Measurements from ENCODE around the gene BICD1.

Gene BICD1

GRCh38 chr12:32273063-32273522 is 166.4 kb downstream of the BICD1 start:
- no peak for TF ChIP-seq YY1 (IDR thresholded peaks at IDR 0.05; ENCODE audit: low read depth)
- no peak for TF ChIP-seq EP300 (IDR thresholded peaks at IDR 0.05; ENCODE audit: borderline replicate concordance)
- no peak for TF ChIP-seq TEAD4 (IDR thresholded peaks at IDR 0.05)
- no peak for TF ChIP-seq NFIC (IDR thresholded peaks at IDR 0.05)

GRCh38 chr12:32273712-32274111 is 167.1 kb downstream of the BICD1 start:
- no peak for TF ChIP-seq FOXM1 (IDR thresholded peaks at IDR 0.05; ENCODE audit: borderline replicate concordance, low read depth)
- TF ChIP-seq MAX (IDR thresholded peaks at IDR 0.05) = no peak
- TF ChIP-seq NFIC (IDR thresholded peaks at IDR 0.05) = no peak
- TF ChIP-seq TCF12 (IDR thresholded peaks at IDR 0.05; ENCODE audit: low read depth) = no peak
- TF ChIP-seq EP300 (IDR thresholded peaks at IDR 0.05; ENCODE audit: borderline replicate concordance) = no peak
- no peak for TF ChIP-seq ZBTB7A (IDR thresholded peaks at IDR 0.05; ENCODE audit: low read depth)
- TF ChIP-seq CREB1 (IDR thresholded peaks at IDR 0.05; ENCODE audit: low read depth) = no peak
- no peak for TF ChIP-seq YY1 (IDR thresholded peaks at IDR 0.05; ENCODE audit: low read depth)
- TF ChIP-seq RAD21 (IDR thresholded peaks at IDR 0.05; ENCODE audit: low read depth) = no peak
- no peak for TF ChIP-seq TAF1 (IDR thresholded peaks at IDR 0.05; ENCODE audit: low read depth)
- no peak for TF ChIP-seq TEAD4 (IDR thresholded peaks at IDR 0.05)
- TF ChIP-seq EGR1 (IDR thresholded peaks at IDR 0.05) = no peak
- TF ChIP-seq REST (IDR thresholded peaks at IDR 0.05; ENCODE audit: low read depth) = no peak
- no peak for TF ChIP-seq CEBPB (IDR thresholded peaks at IDR 0.05)
- no peak for TF ChIP-seq USF1 (IDR thresholded peaks at IDR 0.05)

GRCh38 chr12:32274665-32275064 is 168.0 kb downstream of the BICD1 start:
- TF ChIP-seq CEBPB (IDR thresholded peaks at IDR 0.05) = no peak
- TF ChIP-seq TEAD4 (IDR thresholded peaks at IDR 0.05) = no peak
- no peak for TF ChIP-seq CREB1 (IDR thresholded peaks at IDR 0.05; ENCODE audit: low read depth)
- TF ChIP-seq EGR1 (IDR thresholded peaks at IDR 0.05) = no peak
- TF ChIP-seq TCF12 (IDR thresholded peaks at IDR 0.05; ENCODE audit: low read depth) = no peak
- no peak for TF ChIP-seq MAX (IDR thresholded peaks at IDR 0.05)
- TF ChIP-seq REST (IDR thresholded peaks at IDR 0.05; ENCODE audit: low read depth) = no peak
- no peak for TF ChIP-seq YY1 (IDR thresholded peaks at IDR 0.05; ENCODE audit: low read depth)
- no peak for TF ChIP-seq EP300 (IDR thresholded peaks at IDR 0.05; ENCODE audit: borderline replicate concordance)
- no peak for TF ChIP-seq RAD21 (IDR thresholded peaks at IDR 0.05; ENCODE audit: low read depth)
- TF ChIP-seq TAF1 (IDR thresholded peaks at IDR 0.05; ENCODE audit: low read depth) = no peak
- TF ChIP-seq NFIC (IDR thresholded peaks at IDR 0.05) = no peak
- TF ChIP-seq ZBTB7A (IDR thresholded peaks at IDR 0.05; ENCODE audit: low read depth) = no peak
- no peak for TF ChIP-seq FOXM1 (IDR thresholded peaks at IDR 0.05; ENCODE audit: borderline replicate concordance, low read depth)
- TF ChIP-seq USF1 (IDR thresholded peaks at IDR 0.05) = no peak

- TF ChIP-seq MAX (IDR thresholded peaks at IDR 0.05) = no peak
- TF ChIP-seq TCF12 (IDR thresholded peaks at IDR 0.05; ENCODE audit: low read depth) = no peak
- no peak for TF ChIP-seq NFIC (IDR thresholded peaks at IDR 0.05)
- TF ChIP-seq REST (IDR thresholded peaks at IDR 0.05; ENCODE audit: low read depth) = no peak
- no peak for TF ChIP-seq USF1 (IDR thresholded peaks at IDR 0.05)
- TF ChIP-seq CEBPB (IDR thresholded peaks at IDR 0.05) = no peak
- no peak for TF ChIP-seq RAD21 (IDR thresholded peaks at IDR 0.05; ENCODE audit: low read depth)
- no peak for TF ChIP-seq ZBTB7A (IDR thresholded peaks at IDR 0.05; ENCODE audit: low read depth)
- no peak for TF ChIP-seq FOXM1 (IDR thresholded peaks at IDR 0.05; ENCODE audit: borderline replicate concordance, low read depth)
- no peak for TF ChIP-seq EP300 (IDR thresholded peaks at IDR 0.05; ENCODE audit: borderline replicate concordance)
- TF ChIP-seq TAF1 (IDR thresholded peaks at IDR 0.05; ENCODE audit: low read depth) = no peak
Observed at GRCh38 chr12:32277774-32278173, 171.1 kb downstream of the BICD1 start.
